Lower leg skin (tissue), 3 donors: ENCODE data around the gene ORC3.

Experiments used
- CTCF ChIP-seq, 3 donors: fragments of 450-650 bp; IDR thresholded peaks; one replicate each; pipeline ENCODE4 v1.5.1; 2016; ENCODE audit warnings: antibody characterized with exemption in 3 of 3, mild to moderate bottlenecking in 3 of 3, moderate library complexity in 2 of 3
- POLR2A ChIP-seq, 2 donors: fragments of 450-650 bp; IDR thresholded peaks; one replicate each; pipeline ENCODE4 v1.6.1; 2016 to 2017; ENCODE audit warnings: antibody characterized with exemption in 2 of 2, mild to moderate bottlenecking in 1 of 2, moderate library complexity in 1 of 2

GRCh38 chr6:87661503-87661902 lies 71.6 kb downstream of the ORC3 start:
- no peak for TF ChIP-seq CTCF (IDR thresholded peaks at IDR 0.05)
- no peak for TF ChIP-seq POLR2A (IDR thresholded peaks at IDR 0.05)
